ENCODE data around the gene PURB.
"Not testable (repeated sequence)": the region's sequence is repeated elsewhere in the genome, so short reads cannot be mapped to it uniquely, and the experiment has no call there.

PURB gene

DNA sequence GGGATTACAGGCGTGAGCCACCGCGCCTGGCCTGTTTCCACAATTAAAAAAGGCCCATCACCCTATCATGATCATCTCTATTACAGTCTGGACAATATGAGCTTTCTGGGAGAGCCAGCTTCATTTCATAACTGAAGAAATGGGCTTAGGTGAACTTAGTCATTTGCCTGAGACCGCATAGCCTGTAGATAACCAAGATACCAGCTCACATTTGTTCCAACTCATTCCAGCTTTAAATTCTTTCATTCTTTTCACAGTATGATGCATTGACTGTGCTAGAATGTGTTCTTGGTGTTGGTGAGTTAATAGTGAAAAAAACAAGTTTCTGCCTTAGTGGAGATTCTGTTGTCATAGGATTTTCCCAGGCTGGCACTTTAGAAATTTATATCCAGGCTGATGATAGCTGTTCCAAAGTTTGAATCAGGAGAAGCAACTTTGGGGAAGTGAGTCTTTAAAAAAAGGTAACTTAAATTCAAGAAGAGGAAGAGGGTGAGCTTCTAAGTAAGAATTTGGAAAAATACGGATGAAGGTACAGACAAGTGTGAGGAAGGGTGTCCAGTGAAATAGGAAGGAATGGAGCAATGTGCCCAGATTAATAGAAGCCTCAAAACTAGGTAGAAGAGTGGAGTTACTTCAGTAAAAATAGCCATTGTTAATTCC, 35.3 kb downstream of the PURB start:
- DNase-seq, result peak in 1 of 5 experiments; percentile 68

DNA sequence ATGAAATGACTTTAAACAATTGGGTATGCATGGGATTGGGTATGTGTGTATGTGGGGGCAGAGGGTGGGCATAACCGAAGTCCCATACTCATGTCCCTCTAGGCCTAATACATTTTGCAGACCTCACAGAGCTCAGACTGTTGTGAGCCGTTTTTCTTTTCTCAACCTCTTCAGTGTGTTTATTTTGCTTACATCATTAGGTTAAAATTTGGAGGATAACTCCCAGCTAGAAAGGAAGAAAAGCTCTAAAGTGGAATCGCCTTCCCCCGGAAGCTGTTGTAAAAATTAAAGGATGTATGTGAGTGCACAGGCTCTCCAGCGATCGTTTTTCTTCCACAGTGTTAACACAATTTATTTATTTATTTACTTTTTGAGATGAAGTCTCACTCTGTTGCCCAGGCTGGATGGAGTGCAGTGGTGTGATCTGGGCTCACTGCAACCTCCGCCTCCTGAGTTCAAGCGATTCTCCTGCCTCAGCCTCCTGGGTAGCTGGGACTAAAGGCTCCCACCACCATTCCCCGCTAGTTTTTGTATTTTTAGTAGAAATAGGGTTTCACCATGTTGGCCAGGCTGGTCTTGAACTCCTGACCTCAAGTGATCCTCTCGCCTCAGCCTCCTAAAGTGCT, 36.0 kb downstream of the PURB start:
- DNase-seq, result no peak

DNA sequence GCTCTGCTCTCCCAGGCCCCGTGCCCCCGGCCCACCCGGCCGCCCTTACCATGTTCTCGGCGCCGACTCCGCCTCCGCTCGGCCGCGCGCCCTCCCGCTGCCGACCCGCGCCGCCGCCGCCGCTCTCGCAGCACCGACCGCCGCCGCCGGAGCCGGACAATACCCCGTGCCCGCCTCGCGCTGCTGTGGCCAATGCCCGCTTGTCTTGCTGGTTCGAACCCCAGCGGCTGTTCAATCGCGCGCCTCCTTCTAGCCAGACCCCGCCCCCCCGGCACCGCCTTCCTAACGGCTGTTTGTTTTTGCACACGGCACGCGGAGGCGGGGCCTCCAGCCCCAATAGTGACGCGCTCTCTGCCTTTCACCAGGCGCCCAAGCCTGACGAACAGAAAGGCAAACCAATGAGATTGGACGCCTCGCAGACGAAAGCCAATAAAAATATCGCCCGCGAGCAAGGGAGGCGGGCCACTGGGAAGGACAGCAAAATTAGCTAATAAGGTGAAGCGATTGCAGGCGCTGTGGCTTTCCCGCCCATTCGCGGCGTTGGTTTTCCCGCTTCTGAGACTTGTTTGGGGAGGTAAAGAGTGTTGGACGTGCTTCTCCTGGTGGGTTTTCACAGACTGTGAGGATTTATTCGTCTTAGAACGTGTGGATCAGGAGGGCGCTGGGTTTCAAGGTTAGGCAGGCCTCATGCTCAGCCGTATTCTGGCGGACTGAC, 37.3 kb downstream of the PURB start, which contains the start of gene H2AZ2:
TSS of gene H2AZ2 (minus strand) at position 168 of the 715 bp plus-strand sequence. CDS start at position 52, 116 bp downstream.
- DNase-seq, result peak; percentile 99 to 100 (median 100)

GRCh38 chr7:44847509-44847919, 37.8 kb downstream of the PURB start:
- DNase-seq, result peak; percentile 61 to 91 (median 74)

DNA sequence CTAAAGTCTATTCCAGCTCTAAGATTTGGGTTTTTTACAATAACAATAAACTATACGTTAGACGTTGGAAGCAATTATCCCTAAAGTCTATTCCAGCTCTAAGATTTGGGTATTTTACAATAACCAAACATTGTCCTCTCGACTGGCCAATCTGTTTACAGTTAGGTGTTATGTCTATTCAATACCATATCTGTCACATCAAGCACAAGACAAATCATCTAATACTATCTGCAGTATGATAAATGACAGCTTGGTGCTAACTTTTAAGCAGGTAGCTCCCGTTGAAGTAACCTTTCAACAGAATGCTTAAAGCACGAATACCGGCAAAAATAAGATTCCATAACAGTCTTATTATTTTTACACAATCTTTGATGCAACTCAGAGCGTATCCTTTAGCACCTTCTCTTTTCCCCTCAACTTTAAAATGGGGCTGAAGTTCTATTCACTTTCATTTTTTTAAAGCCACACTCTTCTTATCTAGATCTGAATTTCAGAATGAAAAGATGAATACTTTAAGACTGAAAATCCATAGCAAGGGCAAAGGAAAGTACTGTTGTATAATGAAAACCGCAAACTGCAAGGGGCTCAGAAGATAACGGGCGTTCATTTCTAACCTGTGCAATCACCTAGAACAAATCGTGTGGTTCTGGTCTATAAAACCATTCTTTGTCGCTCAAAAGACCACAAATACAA, 38.4 kb downstream of the PURB start:
- peak in 1 of 5 experiments; percentile 92 for DNase-seq

GRCh38 chr7:44846390-44846789, 38.9 kb downstream of the PURB start:
- peak in 3 of 5 experiments; percentile 23 to 44 (median 44) for DNase-seq

GRCh38 chr7:44845451-44845850, 39.9 kb downstream of the PURB start:
- no peak for DNase-seq

- DNase-seq, result not testable (repeated sequence)
These were observed 41.9 kb downstream of the PURB start for GRCh38 chr7:44843440-44843839.

DNA sequence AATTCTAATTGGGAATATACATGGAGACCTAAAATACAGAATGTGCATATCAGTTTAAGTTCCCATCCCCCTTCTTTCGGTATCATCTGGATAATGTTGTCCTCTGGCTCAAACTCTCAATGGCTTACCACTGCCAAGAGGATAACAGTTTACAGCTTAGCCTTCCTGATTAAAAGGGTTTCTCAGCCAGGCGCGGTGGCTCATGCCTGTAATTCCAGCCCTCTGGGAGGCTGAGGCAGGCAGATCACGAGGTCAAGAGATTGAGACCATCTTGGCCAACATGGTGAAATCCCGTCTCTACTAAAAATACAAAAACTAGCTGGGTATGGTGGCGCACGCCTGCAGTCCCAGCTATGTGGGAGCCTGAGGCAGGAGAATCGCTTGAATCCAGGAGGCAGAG, 42.7 kb downstream of the PURB start:
- DNase-seq, result not testable (repeated sequence)

DNA sequence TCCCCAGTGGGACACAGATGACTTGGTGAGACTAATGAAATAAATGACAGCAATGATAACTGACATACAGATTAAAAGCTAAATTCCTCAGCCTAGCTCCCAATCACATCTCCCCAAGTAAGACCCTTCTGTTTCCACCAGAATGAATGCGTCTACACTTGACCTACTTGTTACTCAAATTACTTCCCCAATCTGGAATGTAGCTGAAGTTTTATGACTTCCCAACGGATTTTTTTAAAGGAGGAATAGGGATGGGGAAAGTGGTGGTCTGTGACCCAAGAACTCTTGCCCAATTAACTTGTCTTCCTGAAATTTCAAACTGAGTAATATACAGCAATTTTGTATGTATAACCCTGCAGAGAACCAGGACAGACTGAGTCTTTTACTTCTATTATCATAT, 46.6 kb downstream of the PURB start:
- DNase-seq, result no peak

GRCh38 chr7:44827567-44827966, 57.8 kb downstream of the PURB start:
- DNase-seq, result no peak
